ENCODE measurements around the gene TPCN1. TPM values are rescaled to one million over a fixed set of nuclear protein-coding genes. Genes with fewer than 3 reads are reported as not detected.

Gene TPCN1
- total RNA-seq, 1 experiment from 2014 or later = 13.5 TPM

- no peak overlapping the region for H3K27ac Mint-ChIP-seq
- WGBS (ENCODE audit: extremely low coverage, insufficient read length, low lambda C conversion rate) = no CpG with 5 or more reads among the region's 4 CpGs
Measured at GRCh38 chr12:113202300-113203075, 18.8 kb upstream of the TPCN1 start.

More at GRCh38 chr12:113202300-113203075, 18.8 kb upstream of the TPCN1 start:
- Histone ChIP-seq H3K14ac (ENCODE audit: insufficient read depth, low read length) (no peak overlapping the region), H2BK15ac (ENCODE audit: low read depth, low read length) (no peak overlapping the region), H3K9me3 (ENCODE audit: control insufficient read depth, low read depth, low read length) (no peaks in the 10 kb centered on the region), H3K18ac (ENCODE audit: insufficient read length, low read depth, low read length) (no peak overlapping the region), H3K23ac (ENCODE audit: insufficient read length, low read depth, low read length) (no peak overlapping the region), H4K8ac (replicated peaks; ENCODE audit: insufficient read length, low read depth, low read length) (no peak overlapping the region), H3K4me2 (ENCODE audit: insufficient read depth, insufficient read length, low read length) (no peak overlapping the region), H3K9ac (ENCODE audit: extremely low read depth, insufficient read length, low read length) (no peak overlapping the region), H4K91ac (ENCODE audit: insufficient read length, low read depth, low read length) (no peak overlapping the region), H3K23me2 (ENCODE audit: insufficient read length, low read depth, low read length, poor library complexity, severe bottlenecking) (no peaks in the 10 kb centered on the region), H3K79me2 (ENCODE audit: insufficient read depth, low read length) (no peaks in the 10 kb centered on the region), H2BK120ac (ENCODE audit: low read depth, low read length, poor library complexity, severe bottlenecking) (no peak overlapping the region), H2AFZ (ENCODE audit: low read length) (no peak overlapping the region), H3K4me1 (ENCODE audit: insufficient read depth, low read length) (no peaks in the 10 kb centered on the region), H3K79me1 (ENCODE audit: insufficient read depth, low read depth, low read length, poor library complexity, severe bottlenecking) (no peaks in the 10 kb centered on the region), H3K56ac (ENCODE audit: insufficient read length, low read depth, low read length) (no peak overlapping the region), H3K27ac (ENCODE audit: insufficient read length, low read depth, low read length) (no peak overlapping the region), H2BK20ac (ENCODE audit: low read depth, low read length, poor library complexity, severe bottlenecking) (no peak overlapping the region), H4K20me1 (ENCODE audit: control insufficient read depth, insufficient read depth, insufficient read length) (no peaks in the 10 kb centered on the region), H3K4ac (ENCODE audit: low read depth, low read length) (no peak overlapping the region), H3T11ph (ENCODE audit: low read length) (no peak overlapping the region), H2AK5ac (ENCODE audit: insufficient read length, low read length) (no peak overlapping the region), H4K5ac (ENCODE audit: insufficient read length, low read depth, low read length) (no peak overlapping the region), H2BK12ac (ENCODE audit: insufficient read length, low read depth, low read length) (no peak overlapping the region), H2BK5ac (ENCODE audit: insufficient read length, low read length) (no peak overlapping the region), H3K27me3 (ENCODE audit: insufficient read depth, low read length) (no peaks in the 10 kb centered on the region)
- Mint-ChIP-seq H3K9me3 (peaks cover 0 to 6% of the 10 kb centered on the region in 2 experiments; a peak in 1 of 5 replicates), H3K4me3 (no peak overlapping the region), H3K27me3 (ENCODE audit: low read depth) (no peaks in the 10 kb centered on the region; the same call in 1 of the 2 replicates), H3K36me3 (ENCODE audit: insufficient read depth in 1 of 3, low read depth in 3 of 3) (peaks cover 2 to 9% (median 6%) of the 10 kb centered on the region in 3 experiments; a peak in 6 of 7 replicates), H3K4me1 (peaks cover 3 to 4% of the 10 kb centered on the region in 2 experiments; a peak in 2 of 4 replicates)
- TF ChIP-seq CTCF (conservative IDR thresholded peaks at IDR 0.05) = no peak
- DNase-seq = no peak

All from H9 (cell line).